ENCODE results near the gene GNAO1.

GRCh38 chr16:56244612-56245011, 53.3 kb downstream of the GNAO1 start:
- TF ChIP-seq CTCF (IDR thresholded peaks at IDR 0.05) (no peak), POLR2A (IDR thresholded peaks at IDR 0.05) (no peak), EP300 (IDR thresholded peaks at IDR 0.05) (no peak), POLR2AphosphoS5 (IDR thresholded peaks at IDR 0.05) (no peak)
